Measurements from ENCODE around the gene MEI4.
"Not testable (repeated sequence)": the region's sequence is repeated elsewhere in the genome, so short reads cannot be mapped to it uniquely, and the experiment has no call there.

Gene MEI4

DNA sequence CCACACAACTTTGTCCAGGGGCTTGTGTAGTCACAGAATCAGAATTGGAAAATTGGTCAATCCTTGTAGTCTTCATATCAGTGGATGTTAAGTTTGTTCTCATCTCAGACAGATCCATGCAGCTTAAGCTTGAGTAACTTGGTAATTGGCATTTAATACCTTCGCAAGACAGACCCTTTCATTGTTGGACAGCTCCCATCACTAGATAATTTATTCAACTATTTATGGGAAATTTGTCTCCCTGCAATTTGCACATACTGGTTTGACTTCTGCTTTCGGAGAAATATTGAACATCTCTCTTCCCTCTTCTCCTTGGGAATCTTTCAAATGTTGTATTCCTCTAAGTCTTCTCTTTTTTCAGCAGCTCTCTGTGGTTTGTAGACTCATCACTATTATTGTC, 17.1 kb downstream of the MEI4 start:
- no peak for DNase-seq (ENCODE audit: low read depth)
- no peak for TF ChIP-seq CTCF (IDR thresholded peaks at IDR 0.05; ENCODE audit: control insufficient read depth, extremely low read depth, insufficient read depth)
- no peak overlapping the region for H3K4me3 ChIP-seq (ENCODE audit: low read depth, low read length)

DNA sequence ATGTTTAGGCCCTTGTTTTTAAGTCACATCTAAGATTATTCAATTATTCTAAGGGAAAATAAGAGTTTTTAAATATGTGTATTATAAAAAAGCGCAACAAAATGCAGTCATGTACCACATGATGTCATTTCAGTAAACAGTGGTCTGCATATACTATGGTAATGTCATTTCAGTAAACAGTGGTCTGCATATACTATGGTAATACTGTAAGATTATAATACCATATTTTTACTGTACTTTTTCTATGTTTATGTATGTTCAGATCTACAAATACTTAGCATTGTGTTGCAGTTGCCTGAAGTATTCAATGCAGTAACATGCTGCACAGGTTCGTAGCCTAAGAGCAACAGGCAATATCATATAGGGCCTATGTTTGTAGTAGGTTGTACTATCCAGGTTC, 21.4 kb downstream of the MEI4 start:
- DNase-seq (ENCODE audit: low read depth) = no peak
- no peak overlapping the region for H3K4me3 ChIP-seq (ENCODE audit: low read depth, low read length)
- no peak for TF ChIP-seq CTCF (IDR thresholded peaks at IDR 0.05; ENCODE audit: control insufficient read depth, extremely low read depth, insufficient read depth)

GRCh38 chr6:77678048-77678447, 25.2 kb downstream of the MEI4 start:
- TF ChIP-seq CTCF (IDR thresholded peaks at IDR 0.05; ENCODE audit: control insufficient read depth, extremely low read depth, insufficient read depth) = no peak
- no peak for DNase-seq (ENCODE audit: low read depth)
- no peak overlapping the region for H3K4me3 ChIP-seq (ENCODE audit: low read depth, low read length)

GRCh38 chr6:77683515-77683914, 30.7 kb downstream of the MEI4 start:
- DNase-seq (ENCODE audit: low read depth) = no peak
- no peak overlapping the region for H3K4me3 ChIP-seq (ENCODE audit: low read depth, low read length)
- no peak for TF ChIP-seq CTCF (IDR thresholded peaks at IDR 0.05; ENCODE audit: control insufficient read depth, extremely low read depth, insufficient read depth)

DNA sequence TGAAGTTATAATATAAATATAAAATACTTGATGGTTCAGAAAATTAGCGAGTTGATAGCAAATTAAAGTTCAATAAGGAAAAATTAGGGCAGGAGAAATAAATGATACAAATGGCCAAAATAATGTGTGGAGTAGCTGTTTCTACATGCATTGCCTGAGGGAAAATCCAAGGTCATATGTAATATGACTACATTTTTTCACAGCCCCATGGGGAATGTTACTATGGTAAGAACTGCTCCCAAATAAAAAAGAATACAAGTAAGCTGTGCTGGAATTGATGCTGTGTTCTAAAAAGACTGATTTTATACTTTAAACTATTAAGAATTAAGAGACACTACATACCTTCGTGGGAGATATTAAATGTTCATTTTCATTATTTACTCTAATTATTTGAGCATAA, 34.1 kb downstream of the MEI4 start:
- no peak for TF ChIP-seq CTCF (IDR thresholded peaks at IDR 0.05; ENCODE audit: control insufficient read depth, extremely low read depth, insufficient read depth)

DNA sequence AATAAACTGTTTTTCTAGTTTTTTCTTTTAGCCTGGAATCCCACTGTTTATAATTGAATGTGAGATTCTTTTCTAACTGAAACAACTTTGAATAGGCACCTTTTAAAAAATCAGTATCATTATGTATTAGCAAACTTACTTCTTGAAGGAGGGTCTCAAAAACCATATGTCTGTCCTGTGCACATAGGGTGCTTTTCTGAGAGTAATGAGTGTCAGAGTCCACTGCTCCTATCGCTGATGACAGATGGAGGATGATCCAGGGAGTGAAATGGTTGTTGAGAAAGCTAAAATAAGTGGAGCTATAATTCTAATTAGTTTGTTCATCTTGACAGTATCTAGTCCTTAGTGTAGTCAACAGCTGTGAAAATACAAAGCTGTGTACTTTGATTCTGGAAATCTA, 35.8 kb downstream of the MEI4 start:
- no peak for TF ChIP-seq CTCF (IDR thresholded peaks at IDR 0.05; ENCODE audit: control insufficient read depth, extremely low read depth, insufficient read depth)
- H3K4me3 ChIP-seq (ENCODE audit: low read depth, low read length) = no peak overlapping the region
- DNase-seq (ENCODE audit: low read depth) = no peak

More for the DNA sequence above, 34.1 kb downstream of the MEI4 start:
- no peak overlapping the region for H3K4me3 ChIP-seq (ENCODE audit: low read depth, low read length)
- DNase-seq (ENCODE audit: low read depth) = no peak

GRCh38 chr6:77700095-77700494, 47.3 kb downstream of the MEI4 start:
- not testable (repeated sequence) for H3K4me3 ChIP-seq (ENCODE audit: low read depth, low read length); DNase-seq (ENCODE audit: low read depth)

- no peak for TF ChIP-seq CTCF (IDR thresholded peaks at IDR 0.05; ENCODE audit: control insufficient read depth, extremely low read depth, insufficient read depth)
- no peak for DNase-seq (ENCODE audit: low read depth)
- no peak overlapping the region for H3K4me3 ChIP-seq (ENCODE audit: low read depth, low read length)
Measured at GRCh38 chr6:77707603-77708002, 54.8 kb downstream of the MEI4 start.

Data from LNCaP clone FGC (cell line).